NB4 (cell line): Measurements from ENCODE around the gene FUT1.

Experiments
- CTCF ChIP-seq: IDR thresholded peaks from one replicate; pipeline ENCODE4 v1.5.1; 2012; ENCODE audit warnings: low read depth, low read length
- POLR2A ChIP-seq: IDR thresholded peaks from 2 replicates; pipeline ENCODE4 v1.6.1; 2011; ENCODE audit warnings: mild to moderate bottlenecking; ENCODE audit not compliant: insufficient read length; ENCODE audit errors: extremely low read depth
- TF ChIP-seq, protein P1 (sequence below): IDR thresholded peaks from 2 replicates; pipeline ENCODE4 v1.6.1; 2011; ENCODE audit warnings: low read depth, low read length

GRCh38 chr19:48777139-48777538 lies 24.7 kb upstream of the FUT1 start:
- no peak for TF ChIP-seq CTCF
- no peak for TF ChIP-seq POLR2A
- TF ChIP-seq, protein P1, sequence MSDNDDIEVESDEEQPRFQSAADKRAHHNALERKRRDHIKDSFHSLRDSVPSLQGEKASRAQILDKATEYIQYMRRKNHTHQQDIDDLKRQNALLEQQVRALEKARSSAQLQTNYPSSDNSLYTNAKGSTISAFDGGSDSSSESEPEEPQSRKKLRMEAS, result no peak
